Measurements from ENCODE around the gene MEFV. TPM values are rescaled to one million over a fixed set of nuclear protein-coding genes. Genes with fewer than 3 reads are reported as not detected.

MEFV gene
- total RNA-seq, 1 experiment from 2014 or later = 0.46 TPM

GRCh38 chr16:3285131-3285530 is 28.7 kb upstream of the MEFV start:
- in situ Hi-C loops (cut with HindIII; ENCODE audit: low pct_unique_long_range_greater_than_20kb, low sequenced_read_pairs) = no loop called here
- POLR2A ChIA-PET = no interaction called here
- Histone ChIP-seq H3K4me3 (ENCODE audit: low read depth in 2 of 2, low read length in 2 of 2) (peak overlapping the region; percentile 96 to 99), H3K36me3 (ENCODE audit: control insufficient read depth, insufficient read depth, low read length) (peaks cover 13% of the 10 kb centered on the region), H3K27ac (ENCODE audit: low read length) (peak overlapping the region; percentile 95; the same call in 1 of the 2 replicates), H3K27me3 (ENCODE audit: control insufficient read depth, insufficient read depth, low read length) (no peaks in the 10 kb centered on the region), H3K9me3 (ENCODE audit: control insufficient read depth, insufficient read depth, low read depth, low read length) (peaks cover 51% of the 10 kb centered on the region), H3K4me1 (ENCODE audit: control insufficient read depth, insufficient read depth, low read length) (no peaks in the 10 kb centered on the region; the same call in 1 of the 2 replicates)
- BruUV-seq (replicated peaks) = no TSS peak
- CTCF ChIA-PET = no interaction called here
- no peak for DNase-seq (ENCODE audit: low read depth, low spot score)
- ATAC-seq = no peak
- intact Hi-C loops (cut with micrococcal nuclease; ENCODE audit: unreplicated experiment) = no loop called here
- TF ChIP-seq POLR2AphosphoS5 (IDR thresholded peaks at IDR 0.05; ENCODE audit: low read depth, low read length) (no peak), TCF7L2 (IDR thresholded peaks at IDR 0.05; ENCODE audit: low read depth, low read length) (no peak), REST (IDR thresholded peaks at IDR 0.05; ENCODE audit: insufficient read depth in 1 of 2, low read depth in 2 of 2, low read length in 1 of 2) (no peak), CTCF (IDR thresholded peaks at IDR 0.05) (no peak), SIN3A (IDR thresholded peaks at IDR 0.05; ENCODE audit: borderline replicate concordance, insufficient read depth, low read depth, low read length) (no peak)

- no peak for ATAC-seq
Observed at GRCh38 chr16:3283543-3284447, 27.4 kb upstream of the MEFV start.

More at GRCh38 chr16:3283543-3284447, 27.4 kb upstream of the MEFV start:
- H3K4me1 ChIP-seq (ENCODE audit: control insufficient read depth, insufficient read depth, low read length) = no peaks in the 10 kb centered on the region; the same call in 1 of the 2 replicates
- POLR2A ChIA-PET = interaction anchor here (0.6 kb wide), 1 partner anchor 366 kb away, joined by 4 read pairs; no protein-coding TSS in a partner anchor
- peak overlapping the region; percentile 95 for H3K27ac ChIP-seq (ENCODE audit: low read length)
- intact Hi-C loops (cut with micrococcal nuclease; ENCODE audit: unreplicated experiment) = no loop called here
- no TSS peak for BruUV-seq (replicated peaks)
- TF ChIP-seq TCF7L2 (IDR thresholded peaks at IDR 0.05; ENCODE audit: low read depth, low read length) = no peak
- no peak for TF ChIP-seq SIN3A (IDR thresholded peaks at IDR 0.05; ENCODE audit: borderline replicate concordance, insufficient read depth, low read depth, low read length)
- TF ChIP-seq CTCF (IDR thresholded peaks at IDR 0.05) = no peak
- no peak for TF ChIP-seq POLR2AphosphoS5 (IDR thresholded peaks at IDR 0.05; ENCODE audit: low read depth, low read length)
- no peak for TF ChIP-seq REST (IDR thresholded peaks at IDR 0.05; ENCODE audit: insufficient read depth in 1 of 2, low read depth in 2 of 2, low read length in 1 of 2)
- H3K36me3 ChIP-seq (ENCODE audit: control insufficient read depth, insufficient read depth, low read length) = peaks cover 10% of the 10 kb centered on the region
- no peaks in the 10 kb centered on the region for H3K27me3 ChIP-seq (ENCODE audit: control insufficient read depth, insufficient read depth, low read length)
- in situ Hi-C loops (cut with HindIII; ENCODE audit: low pct_unique_long_range_greater_than_20kb, low sequenced_read_pairs) = no loop called here
- H3K4me3 ChIP-seq (ENCODE audit: low read depth in 2 of 2, low read length in 2 of 2) = peak overlapping the region; percentile 96 to 99
- DNase-seq (ENCODE audit: low read depth, low spot score) = no peak
- CTCF ChIA-PET = interaction anchor here (1.5 kb wide), 1 partner anchor 17 kb away, joined by 6 read pairs; no protein-coding TSS in a partner anchor
- peaks cover 38% of the 10 kb centered on the region for H3K9me3 ChIP-seq (ENCODE audit: control insufficient read depth, insufficient read depth, low read depth, low read length)
